ENCODE data around the gene ATN1.
A peak's percentile ranks its signal among the peaks of the same experiment; 100 is the strongest.
"Not testable (repeated sequence)": the region's sequence is repeated elsewhere in the genome, so short reads cannot be mapped to it uniquely, and the experiment has no call there.

The ATN1 gene

DNA sequence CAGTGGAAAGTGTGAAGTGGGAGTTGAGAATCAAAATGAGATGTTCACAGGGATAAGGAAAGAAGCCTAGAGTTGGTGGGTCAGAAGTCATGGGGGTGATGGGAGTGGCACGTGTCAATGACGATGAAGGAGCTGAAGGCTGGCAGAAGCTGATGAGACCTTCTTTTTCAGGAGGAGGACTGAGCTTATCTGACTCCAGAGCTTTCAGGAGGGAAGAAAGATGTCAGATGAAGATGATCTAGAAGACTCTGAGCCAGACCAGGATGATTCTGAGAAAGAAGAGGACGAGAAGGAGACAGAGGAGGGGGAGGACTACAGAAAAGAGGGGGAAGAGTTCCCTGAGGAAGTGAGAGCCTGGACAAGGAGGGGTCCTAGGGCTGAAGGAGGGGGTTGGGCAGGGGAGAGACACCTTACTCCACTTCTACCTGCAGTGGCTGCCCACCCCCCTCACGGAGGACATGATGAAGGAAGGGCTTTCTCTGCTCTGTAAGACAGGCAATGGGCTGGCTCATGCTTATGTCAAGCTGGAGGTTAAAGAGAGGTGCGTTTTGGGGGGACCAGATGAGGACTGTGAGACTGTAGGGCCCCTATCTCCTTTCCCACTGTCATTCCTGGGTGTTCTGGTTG lies 22.2 kb upstream of the ATN1 start:
- DNase-seq, result no peak

DNA sequence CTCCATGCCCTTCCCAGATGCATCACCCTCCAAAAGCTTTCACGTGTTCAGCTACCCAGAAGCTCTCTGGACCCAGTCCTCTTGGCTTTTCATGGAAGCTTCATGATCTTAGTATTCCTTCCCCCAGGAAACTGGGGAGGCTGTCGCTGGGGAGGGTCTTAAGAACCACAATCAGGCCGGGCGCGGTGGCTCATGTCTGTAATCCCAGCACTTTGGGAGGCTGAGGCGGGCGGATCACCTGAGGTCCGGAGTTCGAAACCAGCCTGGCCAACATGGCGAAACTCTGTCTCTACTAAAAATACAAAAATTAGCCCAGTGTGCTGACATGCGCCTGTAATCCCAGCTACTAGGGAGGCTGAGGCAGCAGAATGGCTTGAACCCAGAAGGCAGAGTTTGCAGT lies 19.6 kb upstream of the ATN1 start:
- not testable (repeated sequence) for DNase-seq

DNA sequence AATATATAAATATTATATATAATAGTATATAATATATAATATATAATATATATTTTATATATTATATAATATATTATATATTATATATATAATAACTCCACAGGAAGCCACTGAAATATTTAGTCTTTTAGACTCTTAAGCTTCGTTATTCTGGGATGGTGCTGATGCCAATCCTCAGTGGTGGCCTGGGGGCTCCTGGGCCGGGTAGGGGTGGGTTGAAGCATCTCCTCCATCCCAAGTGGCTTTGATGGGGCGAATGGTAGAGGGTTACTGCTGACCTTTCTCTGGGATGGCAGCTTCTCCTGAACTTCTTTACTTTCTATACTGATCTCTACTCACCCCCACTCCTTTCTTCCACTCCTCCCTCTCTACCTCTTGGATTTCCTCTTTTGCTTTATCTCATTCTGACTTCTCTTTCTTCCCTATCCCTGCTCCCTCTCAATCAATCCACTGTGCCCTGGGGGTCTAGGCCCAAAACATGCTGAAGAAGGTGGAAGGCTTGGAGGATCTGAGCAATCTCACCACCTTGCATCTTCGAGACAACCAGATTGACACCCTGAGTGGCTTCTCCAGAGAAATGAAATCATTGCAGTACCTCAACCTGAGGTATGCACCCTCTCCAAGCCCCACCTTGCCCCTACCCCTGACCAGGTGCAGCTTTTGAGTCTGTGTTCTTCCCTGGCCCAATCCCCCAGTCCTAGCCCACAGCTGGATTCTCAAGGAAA lies 18.2 kb upstream of the ATN1 start:
- no peak for DNase-seq

DNA sequence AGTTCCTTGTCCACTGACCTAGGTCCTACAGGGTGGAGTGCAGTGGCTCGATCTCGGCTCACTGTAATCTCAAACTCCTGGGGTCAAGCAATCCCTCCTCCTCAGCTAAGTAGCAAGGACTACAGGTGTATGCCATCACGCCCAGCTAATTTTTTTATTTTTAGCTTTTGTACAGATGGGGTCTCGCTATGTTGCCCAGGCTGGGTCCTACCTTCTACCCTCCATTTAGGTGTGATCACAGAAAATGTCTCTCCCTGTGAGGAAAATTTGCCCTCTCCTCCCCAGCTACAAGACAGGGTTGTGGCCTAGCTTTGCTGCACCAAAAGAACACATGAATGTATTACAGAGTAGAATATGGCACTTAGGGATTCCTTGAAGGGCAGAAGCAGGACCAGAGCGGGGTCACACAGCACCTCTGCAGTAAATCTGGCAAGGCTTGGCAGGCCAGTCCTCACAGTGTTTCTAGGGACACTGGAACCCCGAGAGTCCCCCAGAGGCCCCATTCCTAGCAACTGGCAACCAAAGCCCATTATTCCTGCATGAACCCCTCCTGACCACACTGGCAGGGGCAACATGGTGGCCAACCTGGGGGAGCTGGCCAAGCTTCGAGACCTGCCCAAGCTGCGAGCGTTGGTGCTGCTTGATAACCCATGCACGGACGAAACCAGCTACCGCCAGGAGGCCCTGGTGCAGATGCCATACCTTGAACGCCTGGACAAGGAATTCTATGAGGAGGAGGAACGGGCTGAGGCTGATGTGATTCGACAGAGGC lies 15.4 kb upstream of the ATN1 start:
- no peak for DNase-seq

DNA sequence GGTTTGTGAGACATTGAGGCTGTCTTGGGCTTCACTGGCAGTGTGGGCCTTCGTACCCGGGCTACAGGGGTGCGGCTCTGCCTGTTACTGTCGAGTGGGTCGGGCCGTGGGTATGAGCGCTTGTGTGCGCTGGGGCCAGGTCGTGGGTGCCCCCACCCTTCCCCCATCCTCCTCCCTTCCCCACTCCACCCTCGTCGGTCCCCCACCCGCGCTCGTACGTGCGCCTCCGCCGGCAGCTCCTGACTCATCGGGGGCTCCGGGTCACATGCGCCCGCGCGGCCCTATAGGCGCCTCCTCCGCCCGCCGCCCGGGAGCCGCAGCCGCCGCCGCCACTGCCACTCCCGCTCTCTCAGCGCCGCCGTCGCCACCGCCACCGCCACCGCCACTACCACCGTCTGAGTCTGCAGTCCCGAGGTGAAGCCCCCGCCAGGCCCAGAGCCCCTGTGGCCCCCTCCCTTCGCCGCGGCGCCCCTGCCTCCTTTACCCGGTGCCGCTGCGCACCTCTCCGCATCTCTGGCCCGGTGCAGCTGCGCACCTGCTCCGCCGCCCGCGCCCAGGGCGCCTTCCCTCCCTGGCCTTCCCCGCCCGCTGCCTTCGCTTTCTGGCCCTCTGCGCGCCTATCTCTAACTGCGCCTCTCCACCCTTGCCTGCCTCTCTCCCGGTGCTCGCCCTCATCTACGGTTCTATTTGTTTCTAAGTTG lies 13.4 kb upstream of the ATN1 start, which contains the start of gene ENO2:
Gene ENO2, plus strand, starts transcription at position 335 of the 701 bp plus-strand sequence. CDS start 1,253 bp downstream, outside the sequence.
- DNase-seq, result peak; percentile 39

DNA sequence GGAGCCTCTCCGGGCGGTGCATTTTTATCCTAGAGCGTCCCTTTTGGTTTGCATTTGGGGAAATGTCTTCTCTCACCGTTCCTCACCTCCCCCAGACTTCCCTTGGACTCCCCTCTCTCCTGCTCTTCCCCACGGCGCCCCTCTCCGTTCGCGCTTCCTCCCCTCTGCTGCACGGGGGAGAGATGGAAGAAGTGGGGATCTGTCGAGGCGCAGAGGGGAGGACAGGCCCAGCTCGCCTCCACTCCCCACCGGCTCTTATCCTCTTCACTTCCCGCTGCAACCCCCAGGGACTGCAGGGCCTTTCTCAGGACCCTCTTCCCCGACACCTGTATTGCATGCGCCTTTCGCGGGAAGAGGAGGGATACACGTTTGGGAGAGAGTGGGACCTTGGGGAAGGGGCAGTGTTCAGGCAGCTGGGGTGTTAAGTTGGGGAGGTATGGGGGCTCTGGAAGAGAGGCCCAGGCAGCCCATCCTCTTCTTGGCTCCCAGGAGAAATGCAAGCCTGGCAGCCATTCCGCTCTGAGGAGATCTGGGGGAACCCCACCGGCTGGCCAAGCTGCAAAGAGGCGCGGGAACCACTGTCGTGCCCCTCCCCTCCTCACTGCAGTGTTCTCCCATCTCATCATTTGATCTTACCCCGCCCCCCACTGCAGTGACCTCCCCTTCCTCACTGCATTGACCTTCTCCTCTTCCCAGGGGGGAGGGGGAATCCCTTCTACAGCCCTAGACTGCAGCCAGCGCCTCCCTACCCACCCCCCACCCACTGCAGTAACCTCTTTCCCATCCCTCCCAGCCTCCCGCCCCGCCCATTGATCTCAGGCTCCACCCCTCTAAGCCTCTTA lies 12.6 kb upstream of the ATN1 start:
- DNase-seq, result no peak

DNA sequence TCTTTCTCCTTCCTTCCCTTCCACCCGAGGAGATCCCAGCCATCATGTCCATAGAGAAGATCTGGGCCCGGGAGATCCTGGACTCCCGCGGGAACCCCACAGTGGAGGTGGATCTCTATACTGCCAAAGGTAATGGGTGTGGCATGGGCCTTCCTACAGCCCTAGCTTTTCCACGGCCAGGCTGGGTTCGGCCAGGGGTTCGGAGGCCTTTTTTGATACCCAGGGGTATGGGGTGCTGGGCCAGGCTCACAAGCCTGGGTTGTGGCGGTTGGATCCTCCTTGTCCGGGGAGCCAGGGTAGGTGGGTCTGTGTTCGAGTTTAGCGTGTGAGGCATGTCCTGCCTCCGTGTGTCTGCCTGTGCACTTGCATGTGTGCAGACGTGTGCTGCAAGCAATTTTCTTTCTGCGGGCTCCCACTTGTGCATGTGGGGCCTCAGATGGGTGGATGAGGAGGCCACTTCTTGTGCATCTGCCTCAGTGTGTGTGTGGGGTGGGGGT lies 11.9 kb upstream of the ATN1 start:
- DNase-seq, result no peak

DNA sequence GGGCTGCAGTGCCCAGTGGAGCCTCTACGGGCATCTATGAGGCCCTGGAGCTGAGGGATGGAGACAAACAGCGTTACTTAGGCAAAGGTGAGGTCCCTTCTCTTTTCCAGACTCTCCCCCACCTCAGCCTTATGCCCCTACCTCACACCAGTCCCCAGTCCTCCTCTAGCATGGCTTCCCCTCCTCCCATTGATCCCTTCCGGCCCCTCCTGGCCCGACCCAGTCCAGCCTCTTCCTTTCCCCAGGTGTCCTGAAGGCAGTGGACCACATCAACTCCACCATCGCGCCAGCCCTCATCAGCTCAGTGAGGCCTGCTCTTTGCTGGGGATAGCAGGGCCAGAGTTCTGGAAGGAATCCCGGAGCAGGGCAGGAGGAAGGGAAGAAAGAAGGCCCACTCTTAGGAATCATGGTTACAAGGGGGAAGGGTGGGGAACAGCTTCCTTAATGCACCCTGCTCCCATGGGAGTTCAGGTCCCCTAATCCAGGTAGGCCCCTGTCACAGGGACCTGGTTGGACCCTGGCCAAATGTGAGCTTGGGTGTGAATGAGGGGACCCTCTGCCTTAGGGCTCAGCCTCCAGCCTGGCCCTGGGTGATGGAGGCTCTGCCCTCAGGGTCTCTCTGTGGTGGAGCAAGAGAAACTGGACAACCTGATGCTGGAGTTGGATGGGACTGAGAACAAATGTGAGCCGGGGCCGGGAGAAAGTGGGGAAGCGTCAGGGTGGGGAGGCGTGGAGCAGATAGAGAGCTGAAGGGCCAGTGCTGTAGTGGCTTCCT lies 11.1 kb upstream of the ATN1 start:
- DNase-seq, result no peak

DNA sequence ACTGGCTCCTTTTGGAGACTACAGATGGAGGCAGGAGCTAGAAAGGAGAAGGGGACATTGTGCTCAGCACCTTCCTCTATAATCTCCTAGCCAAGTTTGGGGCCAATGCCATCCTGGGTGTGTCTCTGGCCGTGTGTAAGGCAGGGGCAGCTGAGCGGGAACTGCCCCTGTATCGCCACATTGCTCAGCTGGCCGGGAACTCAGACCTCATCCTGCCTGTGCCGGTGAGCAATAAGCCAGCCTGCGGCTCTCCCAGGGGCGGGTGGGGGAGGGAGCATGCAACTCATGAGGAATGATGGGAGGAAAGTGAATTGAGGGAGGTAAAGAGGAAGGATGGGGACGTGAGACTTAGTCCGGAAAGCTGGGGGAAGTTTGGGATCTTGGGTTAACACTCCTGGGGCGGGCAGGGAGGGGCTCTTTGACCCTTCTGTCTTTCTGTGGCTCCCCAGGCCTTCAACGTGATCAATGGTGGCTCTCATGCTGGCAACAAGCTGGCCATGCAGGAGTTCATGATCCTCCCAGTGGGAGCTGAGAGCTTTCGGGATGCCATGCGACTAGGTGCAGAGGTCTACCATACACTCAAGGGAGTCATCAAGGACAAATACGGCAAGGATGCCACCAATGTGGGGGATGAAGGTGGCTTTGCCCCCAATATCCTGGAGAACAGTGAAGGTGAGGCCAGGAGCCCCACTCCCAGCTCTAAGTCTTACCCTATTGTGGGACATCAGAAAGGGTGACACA lies 10.1 kb upstream of the ATN1 start:
- no peak for DNase-seq

DNA sequence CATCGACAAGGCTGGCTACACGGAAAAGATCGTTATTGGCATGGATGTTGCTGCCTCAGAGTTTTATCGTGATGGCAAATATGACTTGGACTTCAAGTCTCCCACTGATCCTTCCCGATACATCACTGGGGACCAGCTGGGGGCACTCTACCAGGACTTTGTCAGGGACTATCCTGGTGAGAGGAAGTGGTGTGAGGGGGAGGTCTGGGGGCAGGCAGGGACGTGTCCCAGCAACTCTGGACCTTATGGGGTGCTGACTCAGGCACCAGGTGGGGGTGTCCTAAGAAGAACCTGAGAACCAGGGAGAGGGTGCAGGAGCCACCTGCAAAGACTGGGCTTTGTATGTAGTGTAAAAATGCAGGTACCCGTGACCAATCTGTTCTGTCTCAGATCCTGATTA lies 8.2 kb upstream of the ATN1 start:
- no peak for DNase-seq

DNA sequence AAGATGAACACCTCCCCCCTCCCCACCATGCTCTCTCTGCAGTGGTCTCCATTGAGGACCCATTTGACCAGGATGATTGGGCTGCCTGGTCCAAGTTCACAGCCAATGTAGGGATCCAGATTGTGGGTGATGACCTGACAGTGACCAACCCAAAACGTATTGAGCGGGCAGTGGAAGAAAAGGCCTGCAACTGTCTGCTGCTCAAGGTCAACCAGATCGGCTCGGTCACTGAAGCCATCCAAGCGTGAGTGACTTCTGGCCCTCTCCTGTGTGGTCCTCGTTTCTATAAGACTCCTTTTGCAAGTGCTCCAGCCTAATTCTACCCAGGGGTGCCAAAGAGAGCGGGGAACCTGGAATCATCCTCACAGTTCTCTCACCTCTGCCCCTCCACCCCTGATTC lies 6.2 kb upstream of the ATN1 start:
- no peak for DNase-seq

DNA sequence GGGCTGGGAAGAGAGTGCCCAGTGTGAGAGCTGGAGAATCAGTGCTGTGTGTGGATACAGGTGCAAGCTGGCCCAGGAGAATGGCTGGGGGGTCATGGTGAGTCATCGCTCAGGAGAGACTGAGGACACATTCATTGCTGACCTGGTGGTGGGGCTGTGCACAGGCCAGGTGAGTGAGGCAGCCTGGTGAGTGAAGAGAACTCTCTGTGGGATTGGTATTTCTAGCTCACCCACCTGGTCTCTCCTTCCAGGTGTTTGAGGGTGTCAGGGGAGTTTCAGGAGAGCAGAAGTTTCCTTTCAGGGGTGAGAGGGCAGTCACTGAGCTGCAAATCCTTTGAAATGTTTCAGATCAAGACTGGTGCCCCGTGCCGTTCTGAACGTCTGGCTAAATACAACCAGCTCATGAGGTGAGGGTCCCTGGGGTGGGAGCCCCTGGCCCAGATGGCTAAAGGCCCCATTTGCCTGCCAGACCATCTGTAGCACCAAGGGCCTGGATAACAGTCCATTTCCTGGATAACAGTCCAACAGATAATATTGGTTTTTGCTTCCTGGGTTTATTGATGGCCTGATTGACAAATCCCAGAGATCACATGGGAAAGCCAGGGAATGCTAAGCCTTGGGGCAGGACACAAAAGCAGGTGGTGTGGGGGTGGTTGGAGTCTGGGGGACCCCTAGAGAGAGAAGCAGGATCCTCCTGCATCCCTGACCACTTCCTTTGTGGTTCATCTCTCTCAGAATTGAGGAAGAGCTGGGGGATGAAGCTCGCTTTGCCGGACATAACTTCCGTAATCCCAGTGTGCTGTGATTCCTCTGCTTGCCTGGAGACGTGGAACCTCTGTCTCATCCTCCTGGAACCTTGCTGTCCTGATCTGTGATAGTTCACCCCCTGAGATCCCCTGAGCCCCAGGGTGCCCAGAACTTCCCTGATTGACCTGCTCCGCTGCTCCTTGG lies 5.5 kb upstream of the ATN1 start:
- DNase-seq, result no peak

DNA sequence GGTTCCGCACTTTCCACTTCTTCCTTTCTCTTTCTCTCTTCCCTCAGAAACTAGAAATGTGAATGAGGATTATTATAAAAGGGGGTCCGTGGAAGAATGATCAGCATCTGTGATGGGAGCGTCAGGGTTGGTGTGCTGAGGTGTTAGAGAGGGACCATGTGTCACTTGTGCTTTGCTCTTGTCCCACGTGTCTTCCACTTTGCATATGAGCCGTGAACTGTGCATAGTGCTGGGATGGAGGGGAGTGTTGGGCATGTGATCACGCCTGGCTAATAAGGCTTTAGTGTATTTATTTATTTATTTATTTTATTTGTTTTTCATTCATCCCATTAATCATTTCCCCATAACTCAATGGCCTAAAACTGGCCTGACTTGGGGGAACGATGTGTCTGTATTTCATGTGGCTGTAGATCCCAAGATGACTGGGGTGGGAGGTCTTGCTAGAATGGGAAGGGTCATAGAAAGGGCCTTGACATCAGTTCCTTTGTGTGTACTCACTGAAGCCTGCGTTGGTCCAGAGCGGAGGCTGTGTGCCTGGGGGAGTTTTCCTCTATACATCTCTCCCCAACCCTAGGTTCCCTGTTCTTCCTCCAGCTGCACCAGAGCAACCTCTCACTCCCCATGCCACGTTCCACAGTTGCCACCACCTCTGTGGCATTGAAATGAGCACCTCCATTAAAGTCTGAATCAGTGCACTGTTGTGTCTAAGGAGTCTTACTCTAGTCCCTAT lies 4.6 kb upstream of the ATN1 start:
- DNase-seq, result no peak

DNA sequence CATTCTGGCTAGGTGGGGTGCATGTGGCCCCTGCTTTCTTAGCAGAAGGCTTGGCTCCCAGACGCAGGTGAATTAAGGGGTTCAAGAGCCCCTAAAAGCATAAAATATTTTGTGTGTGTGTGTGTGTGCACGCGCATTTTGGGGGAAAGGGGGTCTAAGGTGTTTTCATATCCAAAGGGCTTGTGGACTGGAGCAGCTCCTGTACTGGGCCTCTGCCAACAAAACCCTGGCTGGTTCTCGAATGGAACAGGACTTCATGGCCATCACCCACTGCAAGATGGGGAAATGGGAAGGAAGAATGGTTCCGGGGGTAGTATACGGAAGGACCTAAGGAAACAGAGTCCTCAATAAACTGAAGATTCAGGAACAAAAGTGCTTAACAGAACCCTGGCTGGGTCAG lies 3.9 kb upstream of the ATN1 start:
- DNase-seq, result no peak

DNA sequence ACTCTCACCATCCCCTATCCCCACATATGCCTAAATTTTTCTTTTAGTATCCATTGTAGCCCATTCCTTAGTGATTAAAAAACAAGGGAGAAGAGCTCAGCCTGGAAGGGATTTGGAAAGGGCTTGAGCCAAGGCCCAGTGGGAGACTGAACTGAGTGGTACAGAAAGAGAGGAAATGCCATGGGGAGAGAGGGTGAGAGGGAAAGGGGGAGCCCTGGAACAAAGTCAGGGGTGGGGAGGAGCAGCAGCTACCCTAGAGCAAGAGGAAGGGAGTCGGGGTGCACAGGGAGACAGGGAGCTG lies 2.6 kb upstream of the ATN1 start:
- DNase-seq, result peak; percentile 66

DNA sequence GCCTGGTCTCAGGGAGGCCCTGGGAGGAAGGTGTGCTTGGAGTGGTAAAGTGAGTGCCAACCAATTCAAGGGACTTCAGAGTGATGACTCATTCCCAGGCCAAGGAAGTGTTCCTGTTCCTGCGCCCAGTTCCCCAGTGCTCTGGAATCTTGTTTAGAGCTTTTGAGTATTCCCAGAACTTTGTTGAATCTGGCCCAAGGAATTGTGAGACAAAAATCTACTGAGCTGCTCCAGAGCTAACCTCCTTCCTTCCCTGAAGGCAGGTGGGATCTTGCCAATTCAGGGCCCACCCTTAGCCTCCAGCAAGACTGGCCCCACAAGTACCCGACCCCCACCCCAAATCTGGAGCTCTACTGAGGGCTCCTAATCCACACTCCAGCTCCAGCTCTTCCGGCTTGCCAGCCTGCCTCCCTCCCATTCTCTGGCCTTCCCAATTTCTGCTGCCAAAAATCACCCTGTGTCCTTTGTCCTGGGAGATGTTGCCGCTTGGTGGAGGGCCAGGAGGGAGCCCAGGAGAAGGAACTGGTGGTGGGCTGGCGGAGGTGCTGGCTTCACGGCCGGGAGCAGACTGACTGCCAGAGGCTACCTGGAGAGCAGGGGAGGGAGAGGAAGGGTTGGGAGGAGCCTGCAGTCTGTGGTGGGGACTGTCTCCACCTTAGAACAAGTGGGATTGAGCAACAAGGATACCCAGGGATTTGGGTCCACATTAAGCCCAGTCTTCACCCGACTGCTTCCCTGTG lies 2.0 kb upstream of the ATN1 start:
- peak; percentile 78 for DNase-seq

DNA sequence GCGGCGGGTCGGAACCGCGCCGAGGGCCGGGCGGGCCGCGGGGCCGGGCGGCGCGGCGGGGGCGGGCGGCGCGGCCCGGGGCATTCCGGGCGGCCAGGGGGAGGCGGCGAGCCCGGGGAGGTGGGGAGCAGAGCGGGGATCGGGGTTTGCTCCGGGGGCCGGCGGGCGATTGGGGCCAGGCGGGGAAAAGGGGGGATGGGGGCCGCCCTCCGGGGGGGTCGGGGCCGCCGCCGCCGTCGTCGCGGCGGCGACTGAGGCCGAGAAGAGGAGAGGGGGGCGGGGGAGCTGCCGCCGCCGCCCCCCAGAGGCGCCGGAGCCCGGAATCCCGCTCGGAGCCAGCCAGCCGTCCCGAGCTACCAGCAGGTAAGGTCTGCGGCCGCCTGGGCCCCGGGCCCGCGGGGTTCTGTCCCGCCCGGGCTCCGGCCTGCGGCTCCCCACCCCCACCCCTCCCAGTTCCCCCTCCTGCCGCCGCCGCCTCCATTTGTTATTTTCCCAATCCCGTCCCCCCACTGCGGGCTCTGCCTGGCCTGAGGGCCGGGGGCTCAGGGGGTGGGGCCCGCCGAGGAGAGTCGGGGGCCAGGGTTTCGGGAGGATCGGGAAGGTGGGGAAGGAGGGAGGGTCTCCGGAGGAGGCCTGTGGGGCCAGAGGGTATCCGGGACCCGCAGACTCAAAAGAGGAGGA lies 403 bp downstream of the ATN1 start:
- no peak for DNase-seq

Measured in NCI-H446 treated with DMSO at 0.1 percent for 48 hours (cell line).